ENCODE results near the gene MYMK.

DNA sequence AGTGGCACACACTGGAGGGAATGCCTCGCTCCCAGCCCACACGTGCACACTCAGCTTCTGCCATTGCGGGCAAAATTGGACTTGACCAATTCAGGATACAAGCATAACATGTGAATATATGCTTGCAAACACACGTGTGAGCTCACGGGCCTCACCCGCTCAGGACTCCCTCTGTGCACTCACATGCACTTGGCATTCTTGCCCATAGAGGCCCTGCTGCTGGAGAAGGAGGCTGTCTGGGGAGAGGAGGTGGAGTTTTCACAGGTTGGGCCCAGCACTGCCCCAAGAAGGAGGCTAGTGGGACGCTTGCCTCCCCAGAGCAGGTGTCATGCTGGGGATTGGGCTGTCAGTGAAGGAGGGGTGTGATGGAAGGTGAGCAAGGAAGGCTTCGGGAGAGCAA lies 1.7 kb downstream of the MYMK start:
- TF ChIP-seq ARNTL (CRISPR knock-in tag; IDR thresholded peaks at IDR 0.05; ENCODE audit: borderline replicate concordance, low read depth) (no peak), BACH2 (CRISPR knock-in tag; IDR thresholded peaks at IDR 0.05; ENCODE audit: borderline replicate concordance) (no peak), OSR1 (CRISPR knock-in tag; IDR thresholded peaks at IDR 0.05) (no peak), TOX (CRISPR knock-in tag; IDR thresholded peaks at IDR 0.05; ENCODE audit: borderline replicate concordance) (no peak), ZNF70 (CRISPR knock-in tag; IDR thresholded peaks at IDR 0.05) (no peak), ZFP3 (CRISPR knock-in tag; IDR thresholded peaks at IDR 0.05) (no peak), RARB (CRISPR knock-in tag; IDR thresholded peaks at IDR 0.05) (no peak), ZC3H10 (CRISPR knock-in tag; IDR thresholded peaks at IDR 0.05) (no peak)
- TF ChIP-seq, protein P1, sequence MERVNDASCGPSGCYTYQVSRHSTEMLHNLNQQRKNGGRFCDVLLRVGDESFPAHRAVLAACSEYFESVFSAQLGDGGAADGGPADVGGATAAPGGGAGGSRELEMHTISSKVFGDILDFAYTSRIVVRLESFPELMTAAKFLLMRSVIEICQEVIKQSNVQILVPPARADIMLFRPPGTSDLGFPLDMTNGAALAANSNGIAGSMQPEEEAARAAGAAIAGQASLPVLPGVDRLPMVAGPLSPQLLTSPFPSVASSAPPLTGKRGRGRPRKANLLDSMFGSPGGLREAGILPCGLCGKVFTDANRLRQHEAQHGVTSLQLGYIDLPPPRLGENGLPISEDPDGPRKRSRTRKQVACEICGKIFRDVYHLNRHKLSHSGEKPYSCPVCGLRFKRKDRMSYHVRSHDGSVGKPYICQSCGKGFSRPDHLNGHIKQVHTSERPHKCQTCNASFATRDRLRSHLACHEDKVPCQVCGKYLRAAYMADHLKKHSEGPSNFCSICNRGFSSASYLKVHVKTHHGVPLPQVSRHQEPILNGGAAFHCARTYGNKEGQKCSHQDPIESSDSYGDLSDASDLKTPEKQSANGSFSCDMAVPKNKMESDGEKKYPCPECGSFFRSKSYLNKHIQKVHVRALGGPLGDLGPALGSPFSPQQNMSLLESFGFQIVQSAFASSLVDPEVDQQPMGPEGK (CRISPR knock-in tag; IDR thresholded peaks at IDR 0.05; ENCODE audit: borderline replicate concordance), result no peak
- TF ChIP-seq, protein P2, sequence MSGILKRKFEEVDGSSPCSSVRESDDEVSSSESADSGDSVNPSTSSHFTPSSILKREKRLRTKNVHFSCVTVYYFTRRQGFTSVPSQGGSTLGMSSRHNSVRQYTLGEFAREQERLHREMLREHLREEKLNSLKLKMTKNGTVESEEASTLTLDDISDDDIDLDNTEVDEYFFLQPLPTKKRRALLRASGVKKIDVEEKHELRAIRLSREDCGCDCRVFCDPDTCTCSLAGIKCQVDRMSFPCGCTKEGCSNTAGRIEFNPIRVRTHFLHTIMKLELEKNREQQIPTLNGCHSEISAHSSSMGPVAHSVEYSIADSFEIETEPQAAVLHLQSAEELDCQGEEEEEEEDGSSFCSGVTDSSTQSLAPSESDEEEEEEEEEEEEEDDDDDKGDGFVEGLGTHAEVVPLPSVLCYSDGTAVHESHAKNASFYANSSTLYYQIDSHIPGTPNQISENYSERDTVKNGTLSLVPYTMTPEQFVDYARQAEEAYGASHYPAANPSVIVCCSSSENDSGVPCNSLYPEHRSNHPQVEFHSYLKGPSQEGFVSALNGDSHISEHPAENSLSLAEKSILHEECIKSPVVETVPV (CRISPR knock-in tag; IDR thresholded peaks at IDR 0.05), result no peak
- TF ChIP-seq, protein P3, sequence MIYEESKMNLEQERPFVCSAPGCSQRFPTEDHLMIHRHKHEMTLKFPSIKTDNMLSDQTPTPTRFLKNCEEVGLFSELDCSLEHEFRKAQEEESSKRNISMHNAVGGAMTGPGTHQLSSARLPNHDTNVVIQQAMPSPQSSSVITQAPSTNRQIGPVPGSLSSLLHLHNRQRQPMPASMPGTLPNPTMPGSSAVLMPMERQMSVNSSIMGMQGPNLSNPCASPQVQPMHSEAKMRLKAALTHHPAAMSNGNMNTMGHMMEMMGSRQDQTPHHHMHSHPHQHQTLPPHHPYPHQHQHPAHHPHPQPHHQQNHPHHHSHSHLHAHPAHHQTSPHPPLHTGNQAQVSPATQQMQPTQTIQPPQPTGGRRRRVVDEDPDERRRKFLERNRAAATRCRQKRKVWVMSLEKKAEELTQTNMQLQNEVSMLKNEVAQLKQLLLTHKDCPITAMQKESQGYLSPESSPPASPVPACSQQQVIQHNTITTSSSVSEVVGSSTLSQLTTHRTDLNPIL (CRISPR knock-in tag; IDR thresholded peaks at IDR 0.05; ENCODE audit: low read depth), result no peak

All from SK-N-SH treated with all-trans-retinoic acid at 6 μM for 48 hours (cell line).